ENCODE data around the gene ADRA2A.

Gene ADRA2A

DNA sequence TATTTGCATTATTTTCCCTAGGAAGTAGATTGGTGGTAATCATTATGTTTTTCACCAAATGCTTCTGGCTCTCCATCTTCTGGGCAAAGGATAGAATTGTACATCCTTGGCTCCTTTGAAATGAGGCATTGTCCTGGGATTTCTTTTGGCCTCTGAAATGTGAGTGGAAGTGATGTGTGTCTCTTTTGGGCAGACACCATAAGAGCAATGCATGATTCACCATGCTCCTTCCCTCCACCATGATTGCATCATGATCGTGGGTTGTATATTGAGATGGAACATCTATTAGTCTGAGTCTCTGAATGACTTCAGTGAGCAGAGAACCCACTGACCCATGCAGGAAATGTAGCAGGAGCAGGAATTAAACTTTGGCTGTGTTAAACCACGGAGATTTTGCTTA lies 49.2 kb downstream of the ADRA2A start:
- ChIA-PET POLR2A (no interaction called here), CTCF (no interaction called here)
- TF ChIP-seq, protein P1, sequence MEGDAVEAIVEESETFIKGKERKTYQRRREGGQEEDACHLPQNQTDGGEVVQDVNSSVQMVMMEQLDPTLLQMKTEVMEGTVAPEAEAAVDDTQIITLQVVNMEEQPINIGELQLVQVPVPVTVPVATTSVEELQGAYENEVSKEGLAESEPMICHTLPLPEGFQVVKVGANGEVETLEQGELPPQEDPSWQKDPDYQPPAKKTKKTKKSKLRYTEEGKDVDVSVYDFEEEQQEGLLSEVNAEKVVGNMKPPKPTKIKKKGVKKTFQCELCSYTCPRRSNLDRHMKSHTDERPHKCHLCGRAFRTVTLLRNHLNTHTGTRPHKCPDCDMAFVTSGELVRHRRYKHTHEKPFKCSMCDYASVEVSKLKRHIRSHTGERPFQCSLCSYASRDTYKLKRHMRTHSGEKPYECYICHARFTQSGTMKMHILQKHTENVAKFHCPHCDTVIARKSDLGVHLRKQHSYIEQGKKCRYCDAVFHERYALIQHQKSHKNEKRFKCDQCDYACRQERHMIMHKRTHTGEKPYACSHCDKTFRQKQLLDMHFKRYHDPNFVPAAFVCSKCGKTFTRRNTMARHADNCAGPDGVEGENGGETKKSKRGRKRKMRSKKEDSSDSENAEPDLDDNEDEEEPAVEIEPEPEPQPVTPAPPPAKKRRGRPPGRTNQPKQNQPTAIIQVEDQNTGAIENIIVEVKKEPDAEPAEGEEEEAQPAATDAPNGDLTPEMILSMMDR (IDR thresholded peaks at IDR 0.05; ENCODE audit: control extremely low read depth, extremely low read depth, low read depth, missing control alignments) = no peak
- DNase-seq (ENCODE audit: extremely low spot score) = no peak

DNA sequence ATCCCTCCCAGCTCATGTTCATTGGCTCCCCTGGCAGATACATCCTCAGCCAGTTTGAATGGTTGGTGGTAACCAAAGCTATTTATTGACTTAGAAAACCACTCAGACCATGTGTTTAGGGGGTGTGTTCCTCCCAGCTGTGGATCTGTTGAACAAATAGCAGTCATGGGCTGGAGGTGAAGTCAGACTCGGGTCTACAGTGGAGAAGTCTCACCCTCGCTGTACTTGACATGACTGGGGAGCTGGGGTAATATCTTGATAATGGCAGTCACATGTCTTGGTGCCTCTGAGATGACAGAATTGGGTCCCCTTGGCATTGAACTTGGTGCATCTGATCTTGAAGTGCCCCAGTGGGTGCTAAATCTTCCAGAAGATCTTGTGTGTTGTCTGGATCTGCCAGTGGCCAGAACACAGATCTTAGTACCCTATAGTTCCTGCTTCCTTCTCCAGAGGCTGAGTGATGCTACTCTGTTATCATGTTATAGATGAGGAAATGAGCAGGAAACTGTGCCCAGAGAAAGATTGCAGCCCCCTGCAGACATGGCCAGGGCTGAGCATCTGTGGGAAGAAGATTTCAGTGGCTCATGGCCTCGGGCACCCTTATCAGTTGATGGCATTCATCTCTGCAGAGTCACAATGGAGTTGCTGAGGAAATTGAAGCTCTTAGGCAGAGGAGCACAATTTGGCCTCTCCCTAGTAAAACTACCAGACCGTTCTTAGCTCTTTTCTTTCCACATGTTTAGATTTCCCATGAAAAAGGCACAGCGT lies 50.4 kb downstream of the ADRA2A start:
- POLR2A ChIA-PET = no interaction called here
- CTCF ChIA-PET = interaction anchor here (1.2 to 1.5 kb wide), 2 partner anchors 20 to 35 kb away, joined by 3 to 4 read pairs; no protein-coding TSS in a partner anchor
- TF ChIP-seq, protein P1 (IDR thresholded peaks at IDR 0.05; ENCODE audit: control extremely low read depth, extremely low read depth, low read depth, missing control alignments) = no peak
- no peak for DNase-seq (ENCODE audit: extremely low spot score)

DNA sequence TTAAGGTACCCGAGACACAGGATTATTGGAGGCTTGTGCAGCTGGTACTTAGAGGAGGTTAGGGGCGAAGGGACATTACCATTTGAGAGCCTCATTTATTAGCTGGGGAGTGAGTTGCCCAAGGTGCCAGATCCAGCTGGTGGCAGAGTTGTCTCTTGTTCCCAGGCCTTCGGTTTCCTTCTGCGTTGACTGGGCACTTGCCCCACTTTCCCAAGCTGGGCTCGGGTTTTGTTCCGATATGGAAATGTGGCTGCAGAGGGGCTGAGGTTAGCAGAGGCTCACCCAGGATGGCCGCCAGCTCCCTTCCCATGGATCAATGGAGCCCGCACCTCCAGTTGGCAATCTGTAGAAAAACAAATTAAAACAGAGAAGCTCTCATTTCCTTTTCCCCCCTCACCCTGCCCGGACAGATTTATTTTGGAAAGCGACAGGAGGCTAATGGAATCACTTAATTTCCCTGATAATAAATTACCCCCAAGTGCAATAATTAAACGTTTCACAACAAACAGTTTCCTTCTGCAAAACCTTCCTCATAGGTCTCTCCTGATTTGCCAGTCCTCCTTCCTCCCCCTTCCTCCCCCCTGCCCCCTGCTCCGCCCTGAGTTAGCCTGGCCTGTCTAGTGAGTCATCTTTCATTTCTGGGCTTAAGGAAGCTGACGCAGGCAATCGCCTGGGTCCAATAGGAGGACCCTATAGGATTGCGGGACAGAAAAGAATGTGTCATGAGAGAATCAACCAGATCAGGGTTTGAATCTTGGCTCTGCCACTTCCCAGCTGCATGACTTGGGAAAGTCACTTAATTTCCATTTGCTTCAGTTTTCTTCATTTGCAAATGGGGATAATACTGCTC lies 51.7 kb downstream of the ADRA2A start:
- no peak for DNase-seq (ENCODE audit: extremely low spot score)
- POLR2A ChIA-PET = interaction anchor here (0.6 kb wide), 1 partner anchor 637 kb away, joined by 3 read pairs; no protein-coding TSS in a partner anchor
- TF ChIP-seq, protein P1 (IDR thresholded peaks at IDR 0.05; ENCODE audit: control extremely low read depth, extremely low read depth, low read depth, missing control alignments) = no peak
- CTCF ChIA-PET = interaction anchor here (1.0 to 1.5 kb wide), 3 partner anchors 21 to 456 kb away, joined by 3 to 4 read pairs (median 3); no protein-coding TSS in a partner anchor

DNA sequence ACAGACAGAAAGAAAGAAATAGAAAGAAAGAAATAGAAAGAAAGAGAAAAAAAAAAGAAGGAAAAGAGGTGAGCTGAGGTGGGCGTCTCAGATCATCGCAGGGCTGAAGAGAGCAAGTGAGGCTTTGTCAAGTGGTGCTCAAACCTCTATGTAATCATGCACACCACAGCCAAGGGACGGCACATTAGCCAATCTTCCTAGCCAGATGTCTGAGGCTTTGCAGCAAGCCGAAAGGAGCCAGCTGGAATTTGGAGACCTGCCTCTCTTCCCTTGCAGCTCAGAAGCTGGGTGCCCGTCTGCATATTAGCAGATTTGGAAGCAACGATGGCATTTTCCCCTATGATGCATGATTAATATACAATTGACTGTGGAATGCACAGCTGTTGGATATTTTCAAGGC lies 52.5 kb downstream of the ADRA2A start:
- POLR2A ChIA-PET = interaction anchor here (0.6 kb wide), 1 partner anchor 638 kb away, joined by 3 read pairs; no protein-coding TSS in a partner anchor

DNA sequence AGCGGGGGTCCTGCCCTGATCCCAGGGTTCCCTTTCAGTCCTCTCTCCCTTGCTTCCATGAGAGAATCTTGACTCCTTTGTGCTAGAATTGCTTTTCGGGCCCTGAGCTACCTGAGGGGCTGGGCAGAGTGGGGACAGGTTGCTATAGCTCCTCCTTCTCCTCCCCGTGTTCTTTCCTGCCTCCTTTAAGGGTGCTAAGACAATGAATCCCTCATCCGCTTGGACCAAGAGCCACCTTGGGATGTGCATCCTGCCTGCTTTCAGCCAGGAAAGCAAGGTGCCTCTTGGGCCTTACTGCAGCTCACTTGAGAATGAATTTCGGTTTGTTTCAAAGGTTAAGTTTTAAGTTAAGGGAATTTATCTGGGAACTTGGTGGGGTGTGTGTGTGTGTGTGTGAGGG lies 53.6 kb downstream of the ADRA2A start:
- ChIA-PET CTCF (interaction anchor here (1.2 to 1.4 kb wide), 2 partner anchors 10 to 384 kb away, joined by 3 read pairs; no protein-coding TSS in a partner anchor), POLR2A (no interaction called here)
- no peak for DNase-seq (ENCODE audit: extremely low spot score)
- TF ChIP-seq, protein P1 (IDR thresholded peaks at IDR 0.05; ENCODE audit: control extremely low read depth, extremely low read depth, low read depth, missing control alignments) = no peak

More for the DNA sequence above, 52.5 kb downstream of the ADRA2A start:
- DNase-seq (ENCODE audit: extremely low spot score) = no peak
- TF ChIP-seq, protein P1 (IDR thresholded peaks at IDR 0.05; ENCODE audit: control extremely low read depth, extremely low read depth, low read depth, missing control alignments) = no peak
- CTCF ChIA-PET = interaction anchor here (1.2 kb wide), 1 partner anchor 11 kb away, joined by 3 read pairs; no protein-coding TSS in a partner anchor

Measured in GM10248 (cell line).